HG03575 (cell line): Measurements from ENCODE around the gene RYK.
A peak's percentile ranks its signal among the peaks of the same experiment; 100 is the strongest.
"Not testable (repeated sequence)": the region's sequence is repeated elsewhere in the genome, so short reads cannot be mapped to it uniquely, and the experiment has no call there.

ENCODE experiments used
- ATAC-seq: cut with Tn5 transposase; IDR thresholded peaks from one replicate; pipeline ENCODE4 v1.9.1; 2021; ENCODE audit not compliant: unreplicated experiment, insufficient number of reproducible peaks, low FRiP score; ENCODE audit errors: extremely low read depth

RYK gene

DNA sequence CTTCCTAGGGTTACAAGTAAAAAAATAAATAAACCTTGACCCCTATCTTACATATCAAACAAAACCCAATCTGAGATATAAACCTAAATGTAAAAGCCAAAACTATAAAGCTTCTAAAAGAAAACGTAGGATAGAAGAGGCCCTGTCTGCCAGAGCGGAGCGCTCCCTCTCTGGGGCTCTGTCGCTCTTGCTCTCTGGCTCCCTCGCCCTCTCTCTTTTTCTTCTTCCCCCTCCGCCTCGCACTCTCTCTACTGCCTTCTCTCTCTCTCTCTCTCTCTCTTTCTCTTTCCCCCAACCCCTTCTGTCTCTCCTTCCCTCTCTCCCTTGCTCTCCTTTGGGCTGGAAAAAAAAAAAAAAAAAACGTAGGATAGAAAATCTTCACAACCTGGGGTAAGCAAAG is 21.6 kb downstream of the RYK start:
- ATAC-seq: no peak

- ATAC-seq: no peak
Measured at GRCh38 chr3:134228479-134228878, 22.2 kb downstream of the RYK start.

GRCh38 chr3:134228035-134228434 is 22.6 kb downstream of the RYK start:
- no peak for ATAC-seq

- not testable (repeated sequence) for ATAC-seq
Measured at GRCh38 chr3:134224796-134225156, 25.9 kb downstream of the RYK start.

DNA sequence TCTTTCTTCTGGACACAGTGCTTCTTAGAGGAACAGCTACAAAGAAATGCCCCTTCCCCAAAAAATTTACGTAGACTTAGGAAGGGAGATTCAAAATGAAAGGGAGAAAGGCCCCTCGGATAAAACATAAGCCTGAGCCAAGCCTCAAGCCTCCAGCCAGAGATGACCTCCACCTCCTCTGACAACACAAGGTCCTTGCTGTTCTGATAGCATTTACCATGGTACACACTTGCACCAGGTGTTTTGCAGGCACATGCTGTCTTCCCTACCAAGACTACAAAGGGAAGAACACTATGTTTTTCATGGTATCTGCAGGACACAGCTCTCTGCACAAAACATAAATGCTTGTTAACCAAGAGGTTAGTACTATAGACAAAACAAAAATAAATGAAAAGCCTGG is 27.8 kb downstream of the RYK start:
- ATAC-seq: no peak

GRCh38 chr3:134216851-134217250 is 33.8 kb downstream of the RYK start:
- ATAC-seq: no peak

DNA sequence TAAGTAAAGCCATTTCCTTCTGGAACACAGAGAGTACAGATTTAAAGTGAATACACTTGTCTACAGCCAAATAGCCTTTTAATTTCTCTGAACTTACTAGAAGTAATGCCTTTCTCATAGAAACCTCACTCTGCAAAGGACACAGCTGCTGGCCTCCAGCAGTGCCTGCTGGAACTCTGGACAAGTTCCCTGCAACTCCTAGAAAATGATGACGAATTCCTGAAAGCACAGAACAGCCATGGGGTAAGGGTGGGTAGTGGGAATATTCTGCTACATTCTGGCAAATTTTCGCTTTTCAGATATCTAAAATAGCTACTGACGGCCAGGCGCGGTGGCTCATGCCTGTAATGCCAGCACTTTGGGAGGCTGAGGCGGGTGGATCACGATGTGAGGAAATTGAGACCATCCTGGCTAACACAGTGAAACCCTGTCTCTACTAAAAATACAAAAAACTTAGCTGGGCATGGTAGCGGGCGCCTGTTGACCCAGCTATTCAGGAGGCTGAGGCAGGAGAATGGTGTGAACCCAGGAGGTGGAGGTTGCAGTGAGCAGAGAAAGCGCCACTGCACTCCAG is 34.4 kb downstream of the RYK start:
- ATAC-seq: no peak

- no peak for ATAC-seq
Measured at GRCh38 chr3:134214239-134214638, 36.4 kb downstream of the RYK start.

DNA sequence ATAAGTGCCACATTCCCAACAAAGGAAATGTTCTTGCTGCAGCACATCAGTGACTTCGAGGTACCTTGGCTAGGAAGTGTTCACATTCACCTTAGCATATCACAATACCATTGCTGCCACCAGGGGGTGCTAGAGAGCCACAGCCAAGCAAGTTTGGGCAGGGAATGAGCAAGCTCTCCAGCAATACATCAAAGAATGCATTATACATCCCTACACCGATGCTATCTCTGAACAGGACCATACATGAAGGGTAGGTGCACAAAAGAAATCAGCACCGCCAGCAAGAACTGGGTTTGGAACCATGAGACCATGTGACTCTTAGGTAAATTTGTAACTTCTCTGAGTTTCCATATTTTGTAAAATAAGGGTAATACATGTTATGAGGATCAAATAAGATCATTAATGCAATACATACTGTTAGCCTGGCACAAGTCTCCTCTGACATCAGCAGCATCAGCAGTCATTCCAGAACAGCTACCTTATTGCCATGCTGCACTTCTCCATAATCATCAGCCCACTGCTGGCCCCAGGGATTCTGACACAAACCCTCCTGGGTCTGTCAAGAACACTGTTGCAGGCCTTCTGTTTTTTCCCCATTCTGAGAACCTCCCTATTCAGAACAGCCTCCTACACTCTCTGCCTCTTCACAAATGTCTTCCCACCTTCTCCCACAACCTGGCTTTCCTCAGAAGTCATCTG is 37.5 kb downstream of the RYK start:
- ATAC-seq: no peak

GRCh38 chr3:134211797-134212196 is 38.9 kb downstream of the RYK start:
- peak; percentile 53 for ATAC-seq

DNA sequence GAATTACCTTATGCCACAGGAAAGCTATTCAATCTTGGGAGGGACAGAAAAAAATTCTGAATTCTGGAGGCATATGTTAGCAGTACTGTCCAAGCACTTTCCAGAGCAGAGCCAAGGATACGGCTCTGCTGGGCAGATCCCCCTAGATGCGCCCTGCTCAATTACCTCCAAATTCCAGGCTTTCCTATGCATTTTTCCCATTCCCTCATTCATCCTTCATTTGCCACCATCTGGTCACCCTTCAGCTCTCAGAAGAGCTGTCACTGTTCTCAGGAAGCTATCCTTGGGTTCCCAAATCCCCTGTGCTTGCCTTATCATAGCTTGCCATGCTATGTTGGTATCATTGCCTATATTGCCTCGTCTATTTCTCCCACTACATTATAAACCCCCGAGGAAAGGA is 45.2 kb downstream of the RYK start:
- ATAC-seq: no peak

DNA sequence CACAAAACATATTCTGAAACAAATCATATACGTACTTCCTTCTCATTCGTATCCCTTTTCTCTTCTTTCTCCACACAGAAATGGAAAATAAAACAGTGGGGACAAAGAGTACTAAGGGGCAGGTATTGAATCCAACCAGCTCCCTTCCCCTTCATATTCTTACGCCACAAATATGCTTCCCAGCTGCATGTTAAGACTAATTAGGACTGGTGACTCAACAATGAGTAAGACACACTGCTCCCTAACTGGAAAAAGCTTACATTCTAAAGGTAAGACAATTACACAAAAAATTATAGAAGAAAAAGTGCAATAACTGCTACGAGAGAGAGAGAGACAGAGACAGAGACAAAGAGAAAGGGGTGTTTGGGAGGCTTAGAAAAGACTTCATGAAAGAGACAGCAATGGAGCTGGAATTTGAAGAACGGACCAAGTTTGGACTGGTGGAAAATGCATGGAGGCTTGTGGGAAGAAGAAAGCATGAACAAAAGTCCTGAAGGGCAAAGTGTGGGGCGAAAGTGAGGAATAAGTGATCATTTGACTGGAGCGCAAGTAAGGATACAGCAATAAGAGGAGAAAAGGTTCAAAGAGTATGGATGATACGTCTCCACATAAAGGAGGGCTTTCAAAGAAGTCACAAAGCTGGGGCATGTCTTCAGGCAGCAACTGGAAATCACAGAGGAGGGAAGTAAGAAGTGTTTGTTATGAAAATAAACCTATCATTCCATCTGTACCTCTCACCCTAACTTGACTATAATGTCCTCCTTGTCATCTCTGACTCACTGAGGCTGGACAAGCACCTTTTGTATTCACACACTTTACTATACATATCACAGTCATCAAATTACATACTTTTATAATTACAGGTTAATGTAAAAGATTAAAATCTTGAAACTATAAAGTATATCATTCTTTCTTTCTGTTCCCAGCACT is 49.2 kb downstream of the RYK start:
- ATAC-seq: no peak

- not testable (repeated sequence) for ATAC-seq
Measured at GRCh38 chr3:134199880-134200279, 50.8 kb downstream of the RYK start.

DNA sequence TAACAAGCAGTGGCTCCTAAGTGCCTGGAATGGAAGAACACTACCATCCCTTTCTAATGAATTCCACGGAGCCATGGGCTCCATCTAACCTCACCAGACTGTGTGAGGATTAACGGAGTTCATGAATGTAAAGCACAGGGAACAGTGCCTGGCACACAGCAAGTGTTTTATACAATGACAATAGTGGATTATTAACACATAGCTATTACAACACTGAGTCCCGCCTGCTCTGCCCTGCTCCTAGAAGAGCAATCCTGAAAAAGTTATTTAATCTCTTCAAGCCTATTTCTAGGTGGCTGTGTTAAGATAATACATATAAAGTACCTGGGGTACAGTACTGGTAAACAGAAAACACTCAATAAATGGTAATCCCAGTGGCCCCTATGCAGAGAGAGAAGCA is 51.4 kb downstream of the RYK start:
- ATAC-seq: no peak

DNA sequence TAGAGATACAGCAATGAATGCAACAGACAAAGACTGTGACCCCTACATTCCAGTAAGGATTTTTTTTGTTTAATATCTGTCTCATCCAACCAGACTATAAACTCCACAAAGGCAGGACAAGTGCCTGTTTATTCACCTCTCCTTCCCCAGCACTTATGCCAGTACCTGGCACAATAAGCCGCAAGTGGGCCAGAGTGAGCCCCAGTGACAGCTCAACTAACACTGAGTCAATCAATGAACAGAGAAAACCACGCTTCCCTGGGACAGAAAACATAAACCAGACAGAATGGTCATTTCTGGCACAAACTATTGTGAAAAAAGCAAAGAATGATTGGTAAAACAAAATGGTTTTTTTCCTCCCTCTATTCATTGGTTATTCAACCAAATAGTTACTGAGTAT is 52.2 kb downstream of the RYK start:
- no peak for ATAC-seq

DNA sequence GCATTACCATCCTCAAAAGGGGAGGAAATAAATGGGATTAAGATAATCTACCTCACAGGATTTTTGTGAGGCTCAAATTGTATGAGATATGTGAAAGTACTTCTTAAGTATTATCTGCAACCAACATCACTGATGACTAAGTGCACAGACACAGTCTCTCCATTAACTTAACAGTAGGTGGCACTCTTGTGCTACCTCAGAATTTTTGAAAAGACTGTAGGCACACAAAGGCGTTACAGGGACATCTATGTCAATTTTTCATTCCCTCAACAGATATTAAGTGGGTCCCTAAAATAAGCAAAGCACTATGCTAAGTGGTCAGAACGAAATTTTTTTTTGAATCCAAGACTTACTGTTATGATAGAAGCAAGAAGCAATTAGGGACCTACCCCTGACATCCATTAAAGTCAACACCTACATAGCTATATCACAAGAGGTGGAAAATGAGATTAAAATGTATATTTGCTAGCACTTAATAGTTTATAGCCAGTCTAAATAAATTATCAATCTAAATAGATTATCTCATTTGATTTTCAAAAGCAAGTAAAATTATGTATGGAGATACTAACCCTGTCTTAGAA is 52.9 kb downstream of the RYK start:
- no peak for ATAC-seq

DNA sequence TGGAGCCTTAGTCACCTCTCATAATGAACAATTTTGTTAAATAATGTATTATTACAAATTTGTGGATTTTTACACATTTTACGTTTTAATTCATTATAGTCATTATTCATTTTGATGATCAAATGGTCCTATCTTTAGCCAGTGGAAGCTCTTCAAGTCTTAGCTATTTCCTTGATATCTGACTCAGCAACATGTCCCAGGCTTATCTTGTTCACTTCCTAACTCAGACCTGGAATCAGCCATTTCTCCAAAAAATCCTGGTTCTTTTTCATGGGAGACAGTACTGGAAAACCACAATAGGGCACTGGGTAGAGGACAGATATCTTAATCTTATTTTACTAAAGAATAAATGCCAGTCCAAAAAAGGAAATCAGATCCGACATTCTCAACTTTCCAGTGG is 56.4 kb downstream of the RYK start:
- ATAC-seq: no peak

DNA sequence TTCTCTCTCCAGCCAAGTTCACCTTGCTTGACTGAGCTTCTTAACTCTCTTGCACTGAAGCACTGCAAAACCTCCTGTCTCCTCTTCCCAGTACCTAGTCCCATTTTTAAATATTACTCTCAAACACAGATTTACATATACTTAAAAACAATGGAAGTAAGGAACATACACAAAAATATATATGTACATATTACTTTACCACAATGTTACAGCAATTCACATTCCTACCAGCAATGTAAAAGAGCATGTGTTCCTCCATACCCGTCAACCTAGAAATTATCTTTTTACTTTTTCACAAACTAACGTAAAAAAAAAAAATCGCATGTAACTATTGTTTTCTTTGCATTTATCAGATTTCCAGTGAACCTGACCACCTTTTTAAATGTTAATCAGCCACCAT is 60.4 kb downstream of the RYK start:
- ATAC-seq: no peak

DNA sequence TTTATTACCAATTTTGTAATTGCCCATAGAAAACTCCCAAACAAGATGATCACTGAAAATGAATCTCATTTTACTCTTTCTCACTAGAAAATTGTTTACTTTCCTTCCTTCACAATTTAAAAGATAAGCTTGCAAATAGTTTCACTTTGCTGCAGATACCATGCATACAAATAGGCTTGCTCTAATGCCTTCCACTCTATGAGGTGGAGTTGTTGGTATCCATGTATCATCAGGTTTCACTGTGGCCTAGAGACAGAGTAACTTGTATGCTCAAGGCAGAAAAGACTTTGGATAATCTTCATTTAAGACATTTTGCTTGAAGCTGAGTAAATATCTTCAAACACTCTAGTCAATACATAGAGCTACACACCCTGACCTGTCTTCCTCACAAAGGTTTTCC is 60.8 kb downstream of the RYK start:
- no peak for ATAC-seq

- no peak for ATAC-seq
Measured at GRCh38 chr3:134186391-134186790, 64.3 kb downstream of the RYK start.
